ENCODE data around the gene IL17REL.

The IL17REL gene

DNA sequence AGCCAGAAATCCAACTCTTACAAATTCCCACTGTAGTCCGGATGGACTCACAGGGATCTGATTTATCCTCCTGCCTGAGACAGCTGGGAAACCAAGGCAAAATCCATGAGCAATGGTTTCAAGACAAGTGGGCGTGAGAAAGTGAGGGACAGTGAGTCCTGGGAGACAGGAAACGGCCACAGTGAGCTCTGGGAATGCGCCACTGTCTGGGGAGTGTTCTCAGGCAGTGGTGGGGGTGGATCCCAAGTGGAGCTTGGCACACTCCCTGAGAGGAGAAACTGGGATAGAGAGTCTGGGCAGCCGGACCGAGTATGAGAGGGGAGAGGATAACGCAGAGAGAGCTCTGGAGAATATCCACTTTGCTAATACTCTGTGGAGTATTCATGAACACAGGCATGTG lies 9.8 kb downstream of the IL17REL start:
- no peak for DNase-seq (ENCODE audit: low read depth)

DNA sequence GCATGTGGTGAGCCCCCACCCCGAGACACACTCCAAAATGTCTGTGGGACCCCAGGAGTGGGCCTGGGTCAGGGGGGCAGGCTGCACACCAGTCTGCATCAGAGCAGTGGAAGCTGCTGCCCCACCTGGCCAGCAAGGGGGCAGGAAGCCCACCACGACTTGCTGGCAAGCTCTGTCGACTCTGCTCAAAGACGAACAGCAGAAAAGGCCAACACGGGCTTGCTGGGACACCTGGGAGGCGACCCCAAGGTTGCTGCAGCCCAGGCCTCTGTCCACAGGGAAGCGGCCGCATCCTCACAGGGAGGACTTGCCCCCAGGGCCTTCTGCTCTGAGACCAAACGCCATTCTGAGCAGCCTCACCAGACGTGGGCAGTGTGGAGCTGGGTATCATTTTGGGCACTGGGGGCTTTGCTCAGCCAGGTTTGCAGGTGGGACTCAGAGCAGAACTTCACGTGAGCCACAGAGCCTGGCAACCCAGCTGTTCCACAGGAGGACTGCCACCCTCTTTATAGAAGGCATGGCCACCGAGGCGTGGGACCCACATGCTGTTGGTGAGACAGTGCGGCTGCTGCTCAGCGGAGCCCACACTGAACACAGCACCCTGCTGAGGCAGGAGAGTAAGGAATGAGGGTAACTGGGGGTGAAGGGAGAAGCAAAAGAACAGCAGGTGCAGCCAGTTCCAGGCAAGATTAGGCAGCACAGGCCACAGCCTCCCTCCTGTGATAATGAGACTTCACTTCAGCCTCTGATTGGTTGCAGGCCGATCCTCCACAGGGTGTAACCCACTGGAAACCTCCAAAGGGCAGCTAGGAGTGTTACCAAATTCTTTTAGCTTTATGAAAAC lies 11.0 kb downstream of the IL17REL start:
- DNase-seq (ENCODE audit: low read depth), result no peak

- no peak for DNase-seq (ENCODE audit: low read depth)
Observed at GRCh38 chr22:50000587-50001387, 11.8 kb downstream of the IL17REL start.

DNA sequence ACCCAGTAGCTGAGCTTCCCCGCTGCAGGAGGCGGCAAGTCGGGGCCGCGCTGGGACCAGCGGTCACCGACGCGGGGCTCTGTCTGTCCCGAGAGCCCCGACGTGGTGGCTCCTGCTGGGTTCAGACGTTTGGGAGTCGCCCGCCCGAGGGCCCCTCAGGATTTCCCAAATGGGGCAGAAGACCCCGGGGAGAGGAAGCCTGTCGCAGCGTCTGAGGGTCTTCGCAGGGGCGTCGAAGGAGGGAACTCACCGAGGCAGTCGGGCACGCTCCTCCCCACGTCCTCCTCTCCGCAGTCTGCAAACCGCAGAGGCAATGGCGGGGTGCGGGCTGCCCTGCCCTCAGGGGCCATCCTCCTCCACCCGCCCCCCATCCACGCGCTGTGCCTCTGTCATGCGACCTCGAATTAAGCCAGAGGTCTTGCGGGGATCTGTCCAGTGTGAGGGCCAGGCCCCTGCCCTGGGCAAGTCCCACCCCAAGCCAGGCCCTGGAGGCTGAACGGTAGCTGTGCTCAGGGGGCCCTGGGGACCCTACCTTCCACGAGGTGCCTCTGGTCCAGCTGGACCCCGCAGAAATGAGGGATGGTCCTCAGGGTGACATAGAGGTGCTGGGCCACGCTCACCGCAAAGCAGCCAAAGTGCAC lies 12.5 kb downstream of the IL17REL start:
- no peak for DNase-seq (ENCODE audit: low read depth)

GRCh38 chr22:49999063-49999945 lies 13.3 kb downstream of the IL17REL start:
- DNase-seq (ENCODE audit: low read depth), result no peak

DNA sequence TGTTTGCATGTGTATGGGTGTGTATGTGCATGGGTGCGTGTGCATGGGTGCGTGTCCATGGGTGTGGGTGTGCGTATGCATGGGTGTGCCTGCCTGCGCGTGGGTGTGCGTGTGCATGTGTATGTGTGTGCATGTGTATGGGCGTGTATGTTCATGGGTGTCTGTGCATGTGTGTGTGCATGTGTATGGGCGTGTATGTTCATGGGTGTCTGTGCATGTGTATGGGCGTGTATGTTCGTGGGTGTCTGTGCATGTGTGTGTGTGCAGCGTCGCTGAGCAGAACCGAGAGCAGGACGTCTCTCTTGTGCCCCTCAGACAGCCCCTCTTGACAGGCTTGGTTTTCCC lies 13.9 kb downstream of the IL17REL start:
- no peak for DNase-seq (ENCODE audit: low read depth)

GRCh38 chr22:49997932-49998717 lies 14.4 kb downstream of the IL17REL start:
- no peak for DNase-seq (ENCODE audit: low read depth)

GRCh38 chr22:49997251-49997599 lies 15.3 kb downstream of the IL17REL start:
- no peak for DNase-seq (ENCODE audit: low read depth)

DNA sequence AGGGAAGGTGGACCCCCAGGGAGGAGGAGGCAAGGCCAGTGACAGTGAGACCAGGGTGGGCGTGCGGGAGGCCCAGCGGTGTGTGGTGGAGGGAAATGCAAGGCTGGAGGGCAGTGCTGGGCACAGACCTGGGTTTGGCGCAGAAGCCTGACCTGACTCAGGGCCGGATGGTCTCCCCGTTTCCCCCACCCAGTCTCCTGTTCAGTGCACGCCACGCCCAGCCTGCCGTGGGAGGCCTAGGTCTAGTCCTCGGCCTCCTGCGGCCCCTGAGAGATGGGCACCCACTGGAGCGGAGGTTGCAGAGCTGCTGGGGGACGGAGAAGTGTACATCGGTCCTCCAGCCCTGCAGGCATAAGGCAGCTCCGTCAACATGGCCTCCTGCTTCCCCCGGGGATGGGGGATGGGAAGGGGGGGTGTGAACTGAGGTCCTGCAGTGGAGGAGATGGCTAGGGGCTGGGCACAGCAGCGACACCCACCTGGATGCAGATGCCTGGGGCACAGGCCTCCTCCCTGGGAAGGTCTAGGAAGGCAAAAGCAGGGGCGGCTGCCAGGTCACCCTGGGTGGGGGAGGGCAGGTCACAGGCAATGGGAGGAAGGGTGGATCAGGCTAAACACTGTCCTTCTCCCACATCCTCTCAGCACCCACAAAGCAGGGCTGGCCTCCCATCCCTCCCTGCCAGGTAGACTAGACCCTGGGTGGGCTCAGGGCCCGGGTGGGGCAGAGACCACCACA lies 15.9 kb downstream of the IL17REL start:
- DNase-seq (ENCODE audit: low read depth), result no peak

DNA sequence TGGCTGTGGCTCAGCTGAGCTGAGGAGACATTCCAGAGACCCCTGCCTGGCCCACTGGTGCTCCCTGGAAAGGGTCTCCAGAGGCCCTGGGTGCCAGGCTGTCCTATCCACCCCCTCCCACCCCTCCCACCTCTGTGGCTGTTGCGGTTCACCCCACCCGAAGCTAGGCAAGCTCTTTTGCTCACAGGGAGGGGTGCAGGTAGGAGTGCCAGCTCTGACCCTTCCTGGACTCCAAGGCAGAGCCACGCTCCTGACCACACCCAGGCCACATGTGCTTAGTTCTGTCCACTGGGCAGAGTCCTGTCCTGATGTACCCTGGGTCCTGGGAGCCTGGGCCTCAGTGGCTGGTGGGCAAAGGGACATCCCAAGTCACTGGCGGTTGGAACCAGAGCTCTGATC lies 16.4 kb downstream of the IL17REL start:
- DNase-seq (ENCODE audit: low read depth), result no peak

DNA sequence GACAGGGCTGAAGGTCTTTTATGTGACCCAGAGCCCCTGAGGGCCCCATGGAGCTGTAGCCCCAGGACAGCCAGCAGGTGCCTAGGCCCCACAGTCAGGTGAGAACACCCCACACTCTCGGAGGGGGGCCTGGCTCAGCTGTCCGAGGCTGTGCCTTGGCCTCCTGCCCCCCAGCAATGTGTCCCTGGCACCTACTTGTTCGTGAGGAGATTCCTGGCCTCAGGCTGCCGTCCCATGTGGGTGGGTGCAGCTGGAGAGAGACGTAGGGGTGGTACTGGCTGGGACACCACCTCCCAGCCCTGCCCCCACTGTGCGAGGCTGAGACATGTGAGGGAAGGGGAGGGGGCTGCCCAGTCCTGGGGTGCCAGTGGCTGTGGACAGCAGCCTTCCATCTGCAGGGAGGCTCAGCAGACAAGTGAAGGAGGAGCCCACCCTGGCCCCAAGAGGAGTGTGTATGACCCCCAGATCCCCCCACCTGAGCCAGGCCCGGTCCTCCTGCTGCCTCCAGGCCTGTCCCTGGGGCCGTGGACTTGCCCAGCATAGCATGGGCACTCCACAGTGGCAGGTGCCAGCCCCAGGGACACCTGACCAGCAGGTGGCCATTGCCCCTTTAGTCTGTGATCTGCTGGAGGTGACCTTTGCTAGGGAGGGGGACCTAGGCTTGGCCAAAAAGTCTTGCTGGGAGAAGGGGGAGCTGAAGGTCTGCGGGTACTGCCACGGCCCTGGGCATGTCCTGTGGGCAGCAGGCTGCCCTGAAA lies 17.0 kb downstream of the IL17REL start:
- no peak for DNase-seq (ENCODE audit: low read depth)

- DNase-seq (ENCODE audit: low read depth), result no peak
Observed at GRCh38 chr22:49995041-49995360, 17.6 kb downstream of the IL17REL start.

DNA sequence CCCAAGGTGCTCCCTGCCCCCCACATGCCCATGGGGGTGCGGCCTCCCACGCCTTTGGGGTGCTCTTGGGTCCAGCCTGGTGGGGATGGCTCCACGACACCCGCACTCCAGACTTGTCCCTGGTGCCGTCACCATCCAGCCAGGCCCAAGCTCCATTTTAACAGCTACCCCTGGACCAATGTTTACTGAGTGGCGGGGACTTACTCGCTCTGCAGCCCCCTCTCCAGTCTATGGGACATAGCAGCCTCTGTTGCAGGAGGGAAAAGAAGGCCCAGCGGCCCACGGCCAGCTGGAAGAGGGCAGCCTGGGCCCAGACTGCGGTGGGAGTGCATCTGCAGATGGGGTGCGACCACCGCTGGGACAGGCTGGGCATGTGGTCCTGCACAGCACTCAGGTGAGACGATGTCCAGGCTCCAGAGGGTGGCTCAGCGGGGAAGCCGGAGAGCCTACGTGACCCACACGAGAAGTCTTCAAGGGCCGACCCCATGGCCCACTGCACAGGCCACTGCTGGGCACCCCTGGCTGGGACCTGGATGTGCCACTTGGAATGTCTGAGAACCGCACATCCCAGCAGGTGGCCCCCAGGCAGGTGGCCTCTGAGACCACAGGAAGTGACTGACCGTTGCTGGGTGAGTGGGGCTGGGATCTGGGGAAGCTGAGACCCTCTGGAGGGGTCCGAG lies 18.1 kb downstream of the IL17REL start:
- DNase-seq (ENCODE audit: low read depth), result no peak

GRCh38 chr22:49993649-49994360 lies 18.8 kb downstream of the IL17REL start:
- DNase-seq (ENCODE audit: low read depth), result no peak

- DNase-seq (ENCODE audit: low read depth), result no peak
Observed at GRCh38 chr22:49992921-49993648, 19.5 kb downstream of the IL17REL start.

GRCh38 chr22:49991907-49992533 lies 20.5 kb downstream of the IL17REL start:
- no peak for DNase-seq (ENCODE audit: low read depth)

- DNase-seq (ENCODE audit: low read depth), result no peak
Observed at GRCh38 chr22:49991167-49991566, 21.4 kb downstream of the IL17REL start.
